ENCODE results near the gene HIC2.
"Not testable (repeated sequence)": the region's sequence is repeated elsewhere in the genome, so short reads cannot be mapped to it uniquely, and the experiment has no call there.

HIC2 gene

GRCh38 chr22:21450858-21451353, 33.7 kb downstream of the HIC2 start:
- DNase-seq (ENCODE audit: low spot score) = no peak

GRCh38 chr22:21451545-21452520, 34.7 kb downstream of the HIC2 start:
- no peak for DNase-seq (ENCODE audit: low spot score)

- not testable (repeated sequence) for DNase-seq (ENCODE audit: low spot score)
These were observed 35.5 kb downstream of the HIC2 start for GRCh38 chr22:21452666-21453065.

GRCh38 chr22:21454998-21455333, 37.8 kb downstream of the HIC2 start:
- DNase-seq (ENCODE audit: low spot score) = not testable (repeated sequence)

GRCh38 chr22:21455334-21456089, 38.3 kb downstream of the HIC2 start:
- no peak for DNase-seq (ENCODE audit: low spot score)

- DNase-seq (ENCODE audit: low spot score) = no peak
These were observed 40.0 kb downstream of the HIC2 start for GRCh38 chr22:21457023-21457787.

- not testable (repeated sequence) for DNase-seq (ENCODE audit: low spot score)
These were observed 45.5 kb downstream of the HIC2 start for GRCh38 chr22:21462672-21463071.

- DNase-seq (ENCODE audit: low spot score) = not testable (repeated sequence)
These were observed 50.4 kb downstream of the HIC2 start, which contains the start of gene TMEM191C for GRCh38 chr22:21467337-21468193. Gene TMEM191C (plus strand): TSS chr22:21467387. CDS start chr22:21467460, 73 bp downstream.

GRCh38 chr22:21468194-21469096, 51.3 kb downstream of the HIC2 start:
- DNase-seq (ENCODE audit: low spot score) = not testable (repeated sequence)

GRCh38 chr22:21469097-21469994, 52.2 kb downstream of the HIC2 start:
- DNase-seq (ENCODE audit: low spot score) = not testable (repeated sequence)

GRCh38 chr22:21472984-21473383, 55.8 kb downstream of the HIC2 start:
- not testable (repeated sequence) for DNase-seq (ENCODE audit: low spot score)

GRCh38 chr22:21473664-21474063, 56.5 kb downstream of the HIC2 start:
- not testable (repeated sequence) for DNase-seq (ENCODE audit: low spot score)

- DNase-seq (ENCODE audit: low spot score) = not testable (repeated sequence)
These were observed 66.9 kb downstream of the HIC2 start for GRCh38 chr22:21484039-21484438.

- not testable (repeated sequence) for DNase-seq (ENCODE audit: low spot score)
These were observed 70.6 kb downstream of the HIC2 start for GRCh38 chr22:21487723-21488122.

- not testable (repeated sequence) for DNase-seq (ENCODE audit: low spot score)
These were observed 72.0 kb downstream of the HIC2 start for GRCh38 chr22:21489149-21489680.

- DNase-seq (ENCODE audit: low spot score) = not testable (repeated sequence)
These were observed 73.4 kb downstream of the HIC2 start for GRCh38 chr22:21490556-21490955.

GRCh38 chr22:21492271-21492670, 75.1 kb downstream of the HIC2 start:
- not testable (repeated sequence) for DNase-seq (ENCODE audit: low spot score)
